GM23248 (cell line): Measurements from ENCODE around the gene DYSF.

Experiments
- EZH2 ChIP-seq: fragments of 200-600 bp; sonication (generic); IDR thresholded peaks from 2 replicates; pipeline ENCODE4 v1.6.1; 2018; ENCODE audit warnings: antibody characterized with exemption, mild to moderate bottlenecking; ENCODE audit not compliant: insufficient read depth, poor library complexity, severe bottlenecking
- EZH2phosphoT487 ChIP-seq: fragments of 200-600 bp; sonication (generic); IDR thresholded peaks from 2 replicates; pipeline ENCODE4 v1.6.1; 2018; ENCODE audit warnings: antibody characterized with exemption, moderate library complexity, mild to moderate bottlenecking, low read depth; ENCODE audit not compliant: insufficient read depth

DNA sequence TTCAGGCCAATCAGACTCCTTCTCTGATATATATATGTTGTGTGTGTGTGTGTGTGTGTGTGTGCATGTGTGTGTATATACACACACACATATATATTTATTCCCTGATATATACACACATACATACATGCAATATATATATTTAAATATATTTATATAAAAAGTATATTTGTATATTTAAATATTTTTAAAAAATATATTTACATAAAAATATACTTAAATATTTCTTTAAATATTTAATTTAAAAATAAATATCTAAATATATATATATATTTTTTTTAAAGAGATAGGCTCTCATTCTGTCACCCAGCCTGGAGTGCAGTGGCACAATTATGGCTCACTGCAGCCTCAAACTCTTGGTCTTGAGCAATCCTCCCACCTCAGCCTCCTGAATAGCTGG is 281.3 kb downstream of the DYSF start:
- TF ChIP-seq EZH2phosphoT487 (no peak), EZH2 (no peak)
